ENCODE data around the gene DENND4C.

GRCh38 chr9:19269582-19269981 lies 39.1 kb downstream of the DENND4C start:
- TF ChIP-seq CTCF (conservative IDR thresholded peaks at IDR 0.05; ENCODE audit: low read length) (no peak), EZH2phosphoT487 (IDR thresholded peaks at IDR 0.05; ENCODE audit: borderline replicate concordance, low read depth, low read length) (no peak)
